ENCODE results near the gene INTS7. TPM values are rescaled to one million over a fixed set of nuclear protein-coding genes. Genes with fewer than 3 reads are reported as not detected.

Gene INTS7
- total and polyA plus RNA-seq, 2 experiments from 2014 or later: 10.9 to 34.0 TPM

- TF ChIP-seq, protein P1, sequence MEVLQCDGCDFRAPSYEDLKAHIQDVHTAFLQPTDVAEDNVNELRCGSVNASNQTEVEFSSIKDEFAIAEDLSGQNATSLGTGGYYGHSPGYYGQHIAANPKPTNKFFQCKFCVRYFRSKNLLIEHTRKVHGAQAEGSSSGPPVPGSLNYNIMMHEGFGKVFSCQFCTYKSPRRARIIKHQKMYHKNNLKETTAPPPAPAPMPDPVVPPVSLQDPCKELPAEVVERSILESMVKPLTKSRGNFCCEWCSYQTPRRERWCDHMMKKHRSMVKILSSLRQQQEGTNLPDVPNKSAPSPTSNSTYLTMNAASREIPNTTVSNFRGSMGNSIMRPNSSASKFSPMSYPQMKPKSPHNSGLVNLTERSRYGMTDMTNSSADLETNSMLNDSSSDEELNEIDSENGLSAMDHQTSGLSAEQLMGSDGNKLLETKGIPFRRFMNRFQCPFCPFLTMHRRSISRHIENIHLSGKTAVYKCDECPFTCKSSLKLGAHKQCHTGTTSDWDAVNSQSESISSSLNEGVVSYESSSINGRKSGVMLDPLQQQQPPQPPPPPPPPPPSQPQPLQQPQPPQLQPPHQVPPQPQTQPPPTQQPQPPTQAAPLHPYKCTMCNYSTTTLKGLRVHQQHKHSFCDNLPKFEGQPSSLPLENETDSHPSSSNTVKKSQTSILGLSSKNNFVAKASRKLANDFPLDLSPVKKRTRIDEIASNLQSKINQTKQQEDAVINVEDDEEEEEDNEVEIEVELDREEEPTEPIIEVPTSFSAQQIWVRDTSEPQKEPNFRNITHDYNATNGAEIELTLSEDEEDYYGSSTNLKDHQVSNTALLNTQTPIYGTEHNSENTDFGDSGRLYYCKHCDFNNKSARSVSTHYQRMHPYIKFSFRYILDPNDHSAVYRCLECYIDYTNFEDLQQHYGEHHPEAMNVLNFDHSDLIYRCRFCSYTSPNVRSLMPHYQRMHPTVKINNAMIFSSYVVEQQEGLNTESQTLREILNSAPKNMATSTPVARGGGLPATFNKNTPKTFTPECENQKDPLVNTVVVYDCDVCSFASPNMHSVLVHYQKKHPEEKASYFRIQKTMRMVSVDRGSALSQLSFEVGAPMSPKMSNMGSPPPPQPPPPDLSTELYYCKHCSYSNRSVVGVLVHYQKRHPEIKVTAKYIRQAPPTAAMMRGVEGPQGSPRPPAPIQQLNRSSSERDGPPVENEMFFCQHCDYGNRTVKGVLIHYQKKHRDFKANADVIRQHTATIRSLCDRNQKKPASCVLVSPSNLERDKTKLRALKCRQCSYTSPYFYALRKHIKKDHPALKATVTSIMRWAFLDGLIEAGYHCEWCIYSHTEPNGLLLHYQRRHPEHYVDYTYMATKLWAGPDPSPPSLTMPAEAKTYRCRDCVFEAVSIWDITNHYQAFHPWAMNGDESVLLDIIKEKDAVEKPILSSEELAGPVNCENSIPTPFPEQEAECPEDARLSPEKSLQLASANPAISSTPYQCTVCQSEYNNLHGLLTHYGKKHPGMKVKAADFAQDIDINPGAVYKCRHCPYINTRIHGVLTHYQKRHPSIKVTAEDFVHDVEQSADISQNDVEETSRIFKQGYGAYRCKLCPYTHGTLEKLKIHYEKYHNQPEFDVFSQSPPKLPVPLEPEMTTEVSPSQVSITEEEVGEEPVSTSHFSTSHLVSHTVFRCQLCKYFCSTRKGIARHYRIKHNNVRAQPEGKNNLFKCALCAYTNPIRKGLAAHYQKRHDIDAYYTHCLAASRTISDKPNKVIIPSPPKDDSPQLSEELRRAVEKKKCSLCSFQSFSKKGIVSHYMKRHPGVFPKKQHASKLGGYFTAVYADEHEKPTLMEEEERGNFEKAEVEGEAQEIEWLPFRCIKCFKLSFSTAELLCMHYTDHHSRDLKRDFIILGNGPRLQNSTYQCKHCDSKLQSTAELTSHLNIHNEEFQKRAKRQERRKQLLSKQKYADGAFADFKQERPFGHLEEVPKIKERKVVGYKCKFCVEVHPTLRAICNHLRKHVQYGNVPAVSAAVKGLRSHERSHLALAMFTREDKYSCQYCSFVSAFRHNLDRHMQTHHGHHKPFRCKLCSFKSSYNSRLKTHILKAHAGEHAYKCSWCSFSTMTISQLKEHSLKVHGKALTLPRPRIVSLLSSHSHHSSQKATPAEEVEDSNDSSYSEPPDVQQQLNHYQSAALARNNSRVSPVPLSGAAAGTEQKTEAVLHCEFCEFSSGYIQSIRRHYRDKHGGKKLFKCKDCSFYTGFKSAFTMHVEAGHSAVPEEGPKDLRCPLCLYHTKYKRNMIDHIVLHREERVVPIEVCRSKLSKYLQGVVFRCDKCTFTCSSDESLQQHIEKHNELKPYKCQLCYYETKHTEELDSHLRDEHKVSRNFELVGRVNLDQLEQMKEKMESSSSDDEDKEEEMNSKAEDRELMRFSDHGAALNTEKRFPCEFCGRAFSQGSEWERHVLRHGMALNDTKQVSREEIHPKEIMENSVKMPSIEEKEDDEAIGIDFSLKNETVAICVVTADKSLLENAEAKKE (CRISPR knock-in tag; IDR thresholded peaks at IDR 0.05): no peak
Measured at GRCh38 chr1:212073490-212073889, 38.1 kb upstream of the INTS7 start (continued).

DNA sequence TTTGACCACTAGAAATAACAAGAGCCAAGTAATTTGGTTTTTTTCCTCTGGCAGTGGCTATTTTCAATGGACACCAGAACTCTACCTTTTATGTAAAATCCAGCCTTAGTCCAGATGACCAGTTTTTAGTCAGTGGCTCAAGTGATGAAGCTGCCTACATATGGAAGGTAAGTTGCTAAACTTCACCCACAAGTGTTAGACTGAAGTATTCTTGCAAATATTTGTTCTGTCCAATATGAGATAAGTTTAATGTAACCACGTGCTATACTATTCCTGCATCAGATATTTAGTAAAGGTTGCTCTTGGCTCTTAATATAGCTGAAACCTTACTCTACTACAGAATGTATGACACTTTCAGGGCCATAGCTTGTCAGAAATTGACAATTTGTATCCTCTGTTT lies 36.7 kb upstream of the INTS7 start:
- Histone ChIP-seq H3K27me3 (ENCODE audit: insufficient read depth) (no peaks in the 10 kb centered on the region), H3K79me2 (replicated peaks; ENCODE audit: insufficient read depth) (no peaks in the 10 kb centered on the region), H3K36me3 (ENCODE audit: insufficient read depth) (peaks cover 53% of the 10 kb centered on the region), H3K4me3 (no peak overlapping the region), H3F3A (replicated peaks; ENCODE audit: low read depth) (no peaks in the 10 kb centered on the region), H3K9me2 (ENCODE audit: insufficient read depth) (no peaks in the 10 kb centered on the region), H3K4me1 (ENCODE audit: insufficient read depth) (no peaks in the 10 kb centered on the region), H4K20me1 (replicated peaks; ENCODE audit: insufficient read depth) (no peaks in the 10 kb centered on the region; the same call in 1 of the 2 replicates), H2AFZ (no peak overlapping the region), H3K27ac (ENCODE audit: low read depth) (no peak overlapping the region), H3K4me2 (no peak overlapping the region)
- ATAC-seq (no peak), DNase-seq (ENCODE audit: low spot score) (no peak)
- peaks cover 79% of the 10 kb centered on the region for H3K36me3 Mint-ChIP-seq (ENCODE audit: low read depth)
- no peak overlapping the region for H3K27ac Mint-ChIP-seq
- H3K4me3 Mint-ChIP-seq: no peak overlapping the region
- H3K9me3 Mint-ChIP-seq: no peaks in the 10 kb centered on the region
- H3K27me3 Mint-ChIP-seq (ENCODE audit: insufficient read depth, low read depth, poor library complexity): peaks cover 2% of the 10 kb centered on the region
- H3K4me1 Mint-ChIP-seq: no peaks in the 10 kb centered on the region
- TF ChIP-seq EZH2phosphoT487 (IDR thresholded peaks at IDR 0.05; ENCODE audit: unreplicated experiment): no peak
- no peak for TF ChIP-seq POLR2AphosphoS5 (IDR thresholded peaks at IDR 0.05; ENCODE audit: low read depth)
- TF ChIP-seq EZH2 (IDR thresholded peaks at IDR 0.05; ENCODE audit: low read depth, unreplicated experiment): no peak
- no peak for TF ChIP-seq NANOG (IDR thresholded peaks at IDR 0.05; ENCODE audit: borderline replicate concordance)
- TF ChIP-seq CREB1 (CRISPR knock-in tag; IDR thresholded peaks at IDR 0.05; ENCODE audit: low read depth): no peak
- TF ChIP-seq JUNB (IDR thresholded peaks at IDR 0.05; ENCODE audit: unreplicated experiment): no peak
- no peak for TF ChIP-seq STAT1 (IDR thresholded peaks at IDR 0.05; ENCODE audit: unreplicated experiment)
- no peak for TF ChIP-seq CTCF (conservative IDR thresholded peaks at IDR 0.05; ENCODE audit: low read depth in 2 of 2)
- TF ChIP-seq ZNF114 (CRISPR knock-in tag; IDR thresholded peaks at IDR 0.05): no peak

Data from GM23338 (cell line).